Loucy (cell line): ENCODE measurements around the gene CFAP410.

Experiments
- H2AFZ ChIP-seq: fragments of 200-600 bp; sonication (generic); 2 replicates; pipeline ENCODE4 v1.6.0; 2016; ENCODE audit warnings: antibody characterized with exemption, mild to moderate bottlenecking, low read length, moderate library complexity
- H3F3A ChIP-seq: fragments of 200-600 bp; 2 replicates; pipeline ENCODE4 v1.6.0; 2016; ENCODE audit warnings: antibody characterized with exemption, low read depth, mild to moderate bottlenecking
- H3K27me3 ChIP-seq: fragments of 200-600 bp; sonication (generic); 2 replicates; pipeline ENCODE4 v1.6.1; 2014; ENCODE audit warnings: low read length, mild to moderate bottlenecking; ENCODE audit not compliant: insufficient read depth, poor library complexity, severe bottlenecking
- H3K36me3 ChIP-seq: fragments of 200-600 bp; sonication (generic); 2 replicates; pipeline ENCODE4 v1.6.1; 2016; ENCODE audit warnings: low read length; ENCODE audit not compliant: insufficient read depth
- H3K4me1 ChIP-seq: fragments of 200-600 bp; sonication (generic); 2 replicates; pipeline ENCODE4 v1.5.1; 2014; ENCODE audit warnings: low read length, mild to moderate bottlenecking; ENCODE audit not compliant: insufficient read depth, poor library complexity, severe bottlenecking
- H3K4me2 ChIP-seq: fragments of 200-600 bp; sonication (generic); 2 replicates; pipeline ENCODE4 v1.6.0; 2014; ENCODE audit warnings: antibody characterized with exemption, low read length, low read depth, mild to moderate bottlenecking; ENCODE audit not compliant: poor library complexity, severe bottlenecking
- H3K4me3 ChIP-seq: fragments of 200-600 bp; sonication (generic); 2 replicates; pipeline ENCODE4 v1.5.1; 2014; ENCODE audit warnings: low read length, mild to moderate bottlenecking, mixed read lengths; ENCODE audit not compliant: poor library complexity, severe bottlenecking
- H3K79me2 ChIP-seq: fragments of 200-600 bp; sonication (generic); 2 replicates; pipeline ENCODE4 v1.6.1; 2014; ENCODE audit warnings: low read length; ENCODE audit not compliant: insufficient read depth
- H3K9ac ChIP-seq: fragments of 200-600 bp; sonication (generic); 2 replicates; pipeline ENCODE4 v1.6.0; 2014; ENCODE audit warnings: mild to moderate bottlenecking, low read depth, low read length, moderate library complexity; ENCODE audit not compliant: poor library complexity, severe bottlenecking
- H3K9me2 ChIP-seq: fragments of 200-600 bp; sonication (generic); replicated peaks from 2 replicates; pipeline ENCODE4 v1.6.1; 2016; ENCODE audit warnings: low read depth, low read length, mixed read lengths
- H3K9me3 ChIP-seq: fragments of 200-600 bp; sonication (generic); 2 replicates; pipeline ENCODE4 v1.6.1; 2014; ENCODE audit warnings: mild to moderate bottlenecking, antibody characterized with exemption, low read length, low read depth; ENCODE audit not compliant: insufficient read depth
- H4K20me1 ChIP-seq: fragments of 200-600 bp; sonication (generic); 2 replicates; pipeline ENCODE4 v1.6.0; 2014; ENCODE audit warnings: antibody characterized with exemption, low read length, mild to moderate bottlenecking; ENCODE audit not compliant: insufficient read depth, poor library complexity, severe bottlenecking
- EZH2phosphoT487 ChIP-seq: fragments of 200-600 bp; IDR thresholded peaks from 2 replicates; pipeline ENCODE4 v1.6.1; 2018; ENCODE audit warnings: antibody characterized with exemption, mild to moderate bottlenecking, moderate library complexity, borderline replicate concordance
- TF ChIP-seq, protein P1 (sequence below): fragments of 200-600 bp; sonication (generic); conservative IDR thresholded peaks from 2 replicates; pipeline ENCODE4 v1.5.1; 2014; ENCODE audit warnings: mild to moderate bottlenecking, antibody characterized with exemption, low read length

CFAP410 gene

GRCh38 chr21:44382536-44382935 lies 43.3 kb upstream of the CFAP410 start:
- H3K27me3 ChIP-seq = no peaks in the 10 kb centered on the region
- TF ChIP-seq, protein P1, sequence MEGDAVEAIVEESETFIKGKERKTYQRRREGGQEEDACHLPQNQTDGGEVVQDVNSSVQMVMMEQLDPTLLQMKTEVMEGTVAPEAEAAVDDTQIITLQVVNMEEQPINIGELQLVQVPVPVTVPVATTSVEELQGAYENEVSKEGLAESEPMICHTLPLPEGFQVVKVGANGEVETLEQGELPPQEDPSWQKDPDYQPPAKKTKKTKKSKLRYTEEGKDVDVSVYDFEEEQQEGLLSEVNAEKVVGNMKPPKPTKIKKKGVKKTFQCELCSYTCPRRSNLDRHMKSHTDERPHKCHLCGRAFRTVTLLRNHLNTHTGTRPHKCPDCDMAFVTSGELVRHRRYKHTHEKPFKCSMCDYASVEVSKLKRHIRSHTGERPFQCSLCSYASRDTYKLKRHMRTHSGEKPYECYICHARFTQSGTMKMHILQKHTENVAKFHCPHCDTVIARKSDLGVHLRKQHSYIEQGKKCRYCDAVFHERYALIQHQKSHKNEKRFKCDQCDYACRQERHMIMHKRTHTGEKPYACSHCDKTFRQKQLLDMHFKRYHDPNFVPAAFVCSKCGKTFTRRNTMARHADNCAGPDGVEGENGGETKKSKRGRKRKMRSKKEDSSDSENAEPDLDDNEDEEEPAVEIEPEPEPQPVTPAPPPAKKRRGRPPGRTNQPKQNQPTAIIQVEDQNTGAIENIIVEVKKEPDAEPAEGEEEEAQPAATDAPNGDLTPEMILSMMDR = no peak
- no peak for TF ChIP-seq EZH2phosphoT487
- no peaks in the 10 kb centered on the region for H3F3A ChIP-seq
- H3K9ac ChIP-seq = no peak overlapping the region
- H2AFZ ChIP-seq = no peak overlapping the region
- peaks cover 7% of the 10 kb centered on the region; the same call in 1 of the 2 replicates for H3K9me3 ChIP-seq
- H3K36me3 ChIP-seq = no peaks in the 10 kb centered on the region
- no peaks in the 10 kb centered on the region for H3K9me2 ChIP-seq
- no peak overlapping the region for H3K4me3 ChIP-seq
- no peaks in the 10 kb centered on the region for H4K20me1 ChIP-seq
- no peak overlapping the region for H3K4me2 ChIP-seq
- H3K4me1 ChIP-seq = no peaks in the 10 kb centered on the region
- H3K79me2 ChIP-seq = no peaks in the 10 kb centered on the region

GRCh38 chr21:44381874-44382273 lies 42.7 kb upstream of the CFAP410 start:
- Histone ChIP-seq H3F3A (no peaks in the 10 kb centered on the region), H3K4me2 (no peak overlapping the region), H3K79me2 (no peaks in the 10 kb centered on the region), H4K20me1 (no peaks in the 10 kb centered on the region), H3K4me1 (no peaks in the 10 kb centered on the region), H2AFZ (no peak overlapping the region), H3K9ac (no peak overlapping the region), H3K36me3 (no peaks in the 10 kb centered on the region), H3K27me3 (no peaks in the 10 kb centered on the region), H3K9me3 (peaks cover 9% of the 10 kb centered on the region; the same call in 1 of the 2 replicates), H3K4me3 (no peak overlapping the region), H3K9me2 (no peaks in the 10 kb centered on the region)
- TF ChIP-seq EZH2phosphoT487 = no peak
- TF ChIP-seq, protein P1 = no peak

- Histone ChIP-seq H3K9me2 (no peaks in the 10 kb centered on the region), H3K4me1 (no peaks in the 10 kb centered on the region), H3F3A (no peaks in the 10 kb centered on the region), H3K4me3 (no peak overlapping the region), H3K9ac (no peak overlapping the region), H3K9me3 (peaks cover 15% of the 10 kb centered on the region; the same call in 1 of the 2 replicates), H3K27me3 (no peaks in the 10 kb centered on the region), H4K20me1 (no peaks in the 10 kb centered on the region), H3K79me2 (no peaks in the 10 kb centered on the region), H3K36me3 (no peaks in the 10 kb centered on the region), H3K4me2 (no peak overlapping the region), H2AFZ (no peak overlapping the region)
- TF ChIP-seq EZH2phosphoT487 = no peak
- TF ChIP-seq, protein P1 = no peak
Measured at GRCh38 chr21:44380876-44381275, 41.7 kb upstream of the CFAP410 start.
